Inferior parietal cortex (tissue), 1 donor: ENCODE measurements around the gene NFILZ.
A peak's percentile ranks its signal among the peaks of the same experiment; 100 is the strongest.

Source experiments
- DNase-seq: peaks from one replicate; pipeline ENCODE4 v3.0.0-alpha.2; 2016; ENCODE audit errors: extremely low spot score

NFILZ gene, protein sequence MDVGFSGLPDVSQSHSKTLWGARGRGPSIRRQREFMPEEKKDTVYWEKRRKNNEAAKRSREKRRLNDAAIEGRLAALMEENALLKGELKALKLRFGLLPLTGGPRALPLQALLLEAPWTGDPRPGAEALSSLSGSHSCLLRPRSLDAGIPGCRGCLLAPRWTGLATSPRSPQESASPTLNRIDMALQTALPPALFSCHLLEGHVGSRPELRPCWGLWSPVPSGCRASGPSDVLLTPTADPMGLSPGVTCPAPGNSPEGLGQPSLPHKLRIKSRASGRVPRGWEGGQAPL

DNA sequence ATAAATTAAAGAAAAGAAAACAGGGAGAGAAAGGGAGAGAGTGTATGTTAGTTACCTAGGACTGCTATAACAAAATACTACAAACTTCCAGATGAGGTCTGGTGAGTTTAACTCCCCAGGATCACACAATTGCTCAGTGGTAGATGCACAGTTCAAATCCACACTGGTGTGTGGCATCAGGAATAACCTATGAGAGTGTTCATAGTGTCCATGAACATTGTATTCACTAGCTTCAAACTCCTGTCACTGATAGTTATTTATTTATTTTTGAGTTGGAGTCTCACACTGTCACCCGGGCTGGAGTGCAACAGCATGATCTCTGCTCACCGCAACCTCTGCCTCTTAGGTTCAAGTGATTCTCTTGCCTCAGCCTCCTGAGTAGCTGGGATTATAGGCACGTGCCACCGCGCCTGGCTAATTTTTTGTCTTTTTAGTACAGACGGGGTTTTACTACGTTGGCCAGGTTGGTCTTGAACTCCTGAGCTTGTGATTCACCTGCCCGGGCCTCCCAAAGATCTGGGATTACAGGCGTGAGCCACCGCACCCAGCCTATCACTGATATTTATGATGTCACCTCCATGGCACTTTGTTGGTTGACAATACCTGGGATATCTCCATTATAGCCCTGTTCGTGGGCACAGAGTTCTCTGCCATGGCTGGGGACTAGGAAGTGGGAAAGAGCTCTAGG is at the start of gene NFILZ:
Gene NFILZ, plus strand, starts transcription at position 638 of the 688 bp plus-strand sequence. CDS start 46,133 bp downstream, outside the sequence.
- no peak for DNase-seq

DNA sequence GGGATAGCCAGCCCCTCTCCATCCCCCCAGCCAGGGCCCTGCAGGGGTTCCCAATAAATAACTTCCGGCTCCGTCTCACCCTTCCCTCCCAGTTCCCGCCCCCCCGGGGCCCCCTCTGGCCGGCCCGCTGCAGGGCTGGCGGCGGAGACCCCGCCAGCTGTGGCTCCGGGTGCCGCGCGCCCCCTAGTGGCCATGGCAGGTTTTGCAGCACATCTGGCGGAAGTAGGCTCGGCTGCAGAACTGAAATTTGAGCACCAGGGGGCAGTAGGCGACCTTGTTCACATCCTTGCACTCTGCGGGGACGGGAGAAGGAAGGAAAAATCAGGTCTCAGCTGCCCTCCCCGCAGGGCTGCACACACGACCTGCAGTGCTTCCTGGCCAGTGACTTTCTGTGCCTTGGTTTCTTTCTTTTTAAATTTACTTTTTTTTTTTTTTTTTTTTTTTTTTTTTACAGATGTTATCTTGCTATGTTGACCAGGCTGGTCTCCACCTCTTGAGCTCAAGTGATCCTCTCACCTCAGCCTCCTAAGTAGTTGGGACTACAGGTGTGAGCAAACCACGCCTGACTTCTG is 49.6 kb upstream of the NFILZ start:
- DNase-seq = peak; percentile 57

DNA sequence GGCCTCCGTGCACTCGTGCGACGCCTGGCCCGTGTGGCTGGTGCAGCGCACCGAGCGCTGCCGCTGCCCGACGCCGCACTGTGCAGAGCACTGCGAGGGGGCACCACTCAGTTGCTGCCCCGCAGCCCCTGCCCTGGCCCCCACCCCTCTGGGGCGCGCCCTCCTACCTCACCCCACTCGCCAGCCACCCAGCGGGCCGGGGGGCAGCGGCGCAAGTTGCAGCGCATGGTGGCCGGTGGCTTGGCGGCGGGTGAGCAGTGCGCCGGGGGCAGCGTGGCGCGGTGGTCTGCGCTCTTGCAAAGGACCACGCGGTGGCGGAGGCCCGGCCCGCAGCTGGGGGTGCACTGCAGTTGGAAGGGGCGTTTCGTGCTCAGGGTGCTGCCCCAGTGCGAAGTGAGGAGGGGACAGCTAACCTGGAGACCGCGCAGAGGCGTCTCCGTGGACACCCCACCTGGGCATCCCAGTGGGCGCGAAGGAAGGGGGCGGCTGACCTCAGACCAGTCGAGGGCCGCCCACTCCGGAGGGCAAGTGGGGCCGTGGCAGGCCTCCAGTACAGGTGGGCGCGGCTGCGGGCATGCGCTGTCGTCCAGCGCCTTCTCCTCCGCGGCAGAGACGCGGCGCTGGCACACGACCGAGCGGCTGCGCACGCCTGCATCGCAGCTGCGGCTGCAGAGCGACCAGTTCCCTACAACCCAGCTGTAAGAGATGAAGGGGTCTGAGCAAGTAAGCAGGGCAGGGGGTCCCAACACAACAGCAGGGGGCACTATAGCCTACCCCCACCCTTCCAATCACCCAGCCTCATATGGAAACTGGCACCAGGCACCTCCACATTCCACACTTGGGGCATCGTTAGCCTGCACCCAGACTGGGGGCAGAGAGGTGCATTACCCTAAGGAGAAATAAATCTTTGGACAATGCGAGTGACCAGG is 45.2 kb upstream of the NFILZ start:
- DNase-seq = no peak

DNA sequence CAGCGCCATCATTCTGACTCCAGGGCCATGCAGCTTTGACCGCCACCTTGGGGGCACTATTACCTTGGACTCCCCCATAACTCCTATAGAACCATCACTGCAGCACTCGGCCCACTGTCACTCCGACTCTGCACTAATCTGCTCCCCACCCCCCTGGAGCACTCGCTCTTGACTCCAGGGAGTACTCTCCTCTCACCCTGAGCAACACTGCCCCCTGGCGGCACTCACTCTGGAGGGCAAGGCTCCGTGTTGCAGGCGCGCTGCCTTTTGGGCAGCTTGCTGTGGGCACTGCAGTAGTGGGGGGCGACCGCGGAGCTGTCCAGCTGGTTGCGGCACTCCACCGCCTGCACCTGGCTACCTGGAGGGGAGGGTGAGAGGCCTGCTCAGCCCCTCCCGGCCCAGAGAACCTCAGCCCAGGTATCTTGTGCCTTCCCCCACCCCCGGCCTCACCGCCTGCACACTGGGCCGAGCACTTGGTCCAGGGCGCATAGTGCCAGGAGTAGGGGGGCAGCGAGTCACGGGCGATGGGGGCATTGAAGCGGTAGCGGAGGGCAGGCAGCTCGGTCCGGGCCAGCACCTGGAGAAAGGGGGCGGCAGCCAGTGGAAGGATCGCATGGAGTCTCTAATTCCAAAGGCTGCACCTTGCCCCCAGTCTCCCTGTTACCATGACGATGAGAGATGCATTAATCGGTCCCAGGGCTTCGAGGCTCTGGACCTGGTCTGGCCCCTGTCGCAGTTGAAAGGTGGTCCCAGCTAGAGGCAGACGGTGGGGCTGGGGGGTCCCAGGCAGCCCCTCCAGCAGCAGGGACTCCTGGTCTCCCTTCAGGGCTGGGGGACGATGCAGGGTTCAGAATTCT is 44.3 kb upstream of the NFILZ start:
- DNase-seq = no peak

DNA sequence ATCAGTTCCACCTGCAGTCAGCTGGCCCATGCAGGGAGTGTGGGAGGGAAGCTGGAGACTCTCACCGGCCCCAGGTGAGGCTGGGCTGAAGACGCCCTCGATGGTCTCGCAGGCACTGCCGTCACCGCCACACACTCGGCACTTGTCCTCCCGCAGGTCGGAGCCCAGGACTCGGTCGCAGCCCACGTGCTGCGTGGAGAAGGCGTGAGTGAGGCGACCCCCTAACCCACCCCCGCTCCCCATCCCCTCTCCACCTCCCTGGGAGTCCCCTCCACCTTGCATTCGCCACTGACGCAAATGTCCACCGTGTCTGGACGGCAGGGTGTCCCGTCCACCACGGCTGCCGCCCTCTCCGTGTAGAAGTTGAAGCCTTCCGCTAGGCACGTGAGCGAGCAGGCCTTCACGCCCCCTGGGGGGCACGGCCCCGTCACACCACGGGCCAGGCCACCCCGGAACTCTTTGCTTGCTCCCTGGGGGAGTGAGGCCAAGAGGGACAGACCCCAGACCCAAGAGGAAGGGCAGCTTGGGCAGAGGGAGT is 41.2 kb upstream of the NFILZ start:
- no peak for DNase-seq

DNA sequence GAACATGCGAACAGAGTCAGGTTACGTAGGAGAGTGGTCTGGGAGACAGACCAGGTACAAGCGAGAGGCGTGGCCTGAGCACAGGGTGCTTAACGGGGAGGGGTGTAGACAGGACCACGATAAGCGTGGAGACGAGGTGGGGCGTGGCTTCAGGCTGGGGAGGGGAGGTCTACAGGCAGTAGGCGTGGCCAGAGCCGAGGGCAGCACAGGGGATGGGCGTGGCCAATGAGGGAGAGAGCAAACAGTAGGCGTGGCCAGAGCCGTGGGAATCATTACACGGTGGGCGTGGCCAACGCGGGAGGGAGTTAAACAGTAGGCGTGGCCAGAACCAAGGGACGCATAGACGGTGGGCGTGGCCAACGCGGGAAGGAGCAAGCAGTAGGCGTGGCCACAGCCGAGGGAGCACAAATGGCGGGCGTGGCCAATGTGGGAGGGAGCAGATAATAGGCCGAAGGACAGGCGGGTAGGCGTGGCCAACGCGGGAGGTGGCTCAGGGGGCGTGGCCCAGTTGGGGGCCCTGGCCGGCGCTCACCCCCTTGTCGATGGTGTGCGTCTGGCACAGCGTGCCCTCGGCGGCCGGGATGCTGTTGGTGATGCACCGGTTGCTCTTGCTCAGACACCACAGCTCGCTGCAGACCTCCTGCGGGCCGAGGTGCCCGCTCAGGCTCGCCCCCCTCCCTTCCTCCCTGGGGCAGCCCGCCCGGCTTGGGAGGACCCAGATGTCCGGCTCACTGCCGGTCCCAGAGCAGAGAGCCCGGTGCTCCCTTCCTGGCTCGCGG is 38.0 kb upstream of the NFILZ start:
- peak; percentile 83 for DNase-seq

DNA sequence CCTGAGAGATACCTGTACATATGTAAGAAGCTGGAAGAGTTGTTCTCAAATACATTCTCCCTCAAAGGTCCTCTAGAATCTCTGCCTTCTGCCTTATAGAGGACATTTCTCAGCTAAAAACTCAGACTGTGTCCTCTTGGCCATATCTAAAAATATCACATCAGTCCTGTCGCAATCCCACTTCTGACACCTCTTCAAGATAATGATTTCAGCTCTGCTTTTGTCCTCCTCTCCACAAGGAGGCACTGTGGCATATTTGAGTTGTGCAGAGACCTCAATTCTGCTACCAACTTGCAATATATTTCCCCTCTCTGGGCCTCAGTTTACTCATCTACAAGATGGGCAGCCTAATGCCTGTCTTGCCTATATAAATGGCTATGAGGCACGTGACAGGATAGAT is 36.5 kb upstream of the NFILZ start:
- no peak for DNase-seq

DNA sequence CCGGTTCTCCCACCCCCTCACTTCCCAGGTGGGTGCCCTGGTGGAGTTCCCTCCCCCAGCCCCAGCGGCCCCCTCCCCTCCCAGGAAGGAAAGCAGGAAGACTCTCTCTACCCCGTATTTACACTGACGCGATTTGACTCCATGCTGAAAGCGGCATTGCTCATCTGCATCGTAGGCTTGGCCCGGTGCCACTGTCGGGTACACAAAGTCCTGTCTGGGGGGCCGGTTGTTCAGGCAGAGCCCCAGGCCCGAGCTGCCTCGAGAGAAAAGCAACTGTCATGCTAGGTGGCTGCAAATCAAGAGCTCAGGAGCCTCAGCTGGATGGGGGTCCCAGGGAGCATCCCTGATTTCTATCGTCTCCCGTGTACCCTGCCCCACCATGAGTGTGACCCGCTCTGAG is 34.8 kb upstream of the NFILZ start:
- DNase-seq = no peak

DNA sequence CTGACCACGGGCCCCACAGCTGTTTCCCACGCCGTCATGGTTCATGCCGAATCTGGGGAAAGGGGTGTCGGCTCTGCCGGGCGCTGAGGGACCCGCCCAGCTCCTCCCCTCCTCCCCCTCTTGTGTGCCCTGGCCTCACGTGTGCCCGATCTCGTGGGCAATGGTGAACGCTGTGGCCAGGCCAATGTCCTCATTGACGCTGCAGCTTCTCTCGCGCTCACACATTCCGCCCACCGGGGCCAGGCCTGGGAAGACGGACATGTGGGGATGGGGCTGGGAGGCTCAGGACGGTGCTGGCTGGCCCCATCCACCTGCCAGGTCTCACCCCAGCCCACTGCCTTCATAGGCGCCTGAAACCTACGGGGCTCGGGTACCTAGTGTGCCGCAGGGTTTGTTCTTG is 34.3 kb upstream of the NFILZ start:
- no peak for DNase-seq

DNA sequence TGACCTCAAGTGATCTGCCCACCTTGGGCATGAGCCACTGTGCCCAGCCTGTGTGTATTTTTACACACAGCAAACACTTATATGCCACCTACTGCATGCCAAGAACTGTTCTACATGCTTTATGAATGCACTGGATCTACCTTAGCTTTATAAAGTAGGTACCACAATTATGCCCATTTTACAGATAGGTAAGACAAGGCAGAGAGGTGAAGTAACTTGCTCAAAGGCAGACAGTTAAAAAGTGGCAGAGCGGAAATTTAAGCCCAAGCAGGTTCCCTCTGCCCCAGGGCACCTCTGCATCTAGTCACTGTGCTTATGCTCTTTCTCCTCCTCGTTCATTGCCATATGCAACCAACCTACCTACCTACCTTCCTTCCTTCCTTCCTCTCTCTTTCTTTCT is 30.4 kb upstream of the NFILZ start:
- no peak for DNase-seq

DNA sequence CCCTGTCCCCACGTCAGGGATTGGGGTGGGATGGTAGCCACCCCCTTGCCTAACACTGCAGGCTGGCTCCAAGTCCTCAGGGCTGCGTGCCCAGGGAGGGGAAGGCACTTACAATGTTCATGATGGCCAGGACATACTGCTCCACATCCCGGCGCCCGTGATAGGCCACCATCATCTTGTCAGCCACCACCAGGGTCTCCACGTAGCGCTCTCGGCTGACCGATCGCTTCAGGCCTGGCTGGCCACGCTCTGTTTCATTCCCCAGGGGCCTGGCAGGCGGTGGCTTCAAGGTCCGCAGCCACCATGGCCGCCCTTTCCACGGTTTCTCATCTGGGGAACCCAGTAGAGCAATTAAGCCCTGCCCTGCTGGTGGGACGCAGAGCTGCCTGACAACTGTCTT is 29.6 kb upstream of the NFILZ start:
- DNase-seq = no peak

DNA sequence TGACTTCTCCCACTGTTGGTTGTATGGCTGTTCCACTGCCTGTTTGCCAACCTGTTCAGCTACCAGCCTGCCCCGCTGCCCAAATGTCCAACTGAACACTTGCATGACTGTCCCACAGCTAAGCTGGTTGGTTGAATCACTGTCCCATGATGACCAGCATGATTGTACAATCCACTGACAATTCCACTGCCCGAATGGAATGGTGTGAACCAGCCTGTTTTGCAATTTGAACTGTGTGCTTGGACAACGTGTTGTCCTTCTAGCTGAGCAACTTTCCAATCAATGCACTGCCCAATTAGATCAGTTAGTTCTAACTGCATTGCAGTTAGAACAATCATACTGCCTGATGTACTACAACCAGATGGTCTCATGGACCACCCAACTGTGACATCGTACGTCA is 28.6 kb upstream of the NFILZ start:
- DNase-seq = no peak

DNA sequence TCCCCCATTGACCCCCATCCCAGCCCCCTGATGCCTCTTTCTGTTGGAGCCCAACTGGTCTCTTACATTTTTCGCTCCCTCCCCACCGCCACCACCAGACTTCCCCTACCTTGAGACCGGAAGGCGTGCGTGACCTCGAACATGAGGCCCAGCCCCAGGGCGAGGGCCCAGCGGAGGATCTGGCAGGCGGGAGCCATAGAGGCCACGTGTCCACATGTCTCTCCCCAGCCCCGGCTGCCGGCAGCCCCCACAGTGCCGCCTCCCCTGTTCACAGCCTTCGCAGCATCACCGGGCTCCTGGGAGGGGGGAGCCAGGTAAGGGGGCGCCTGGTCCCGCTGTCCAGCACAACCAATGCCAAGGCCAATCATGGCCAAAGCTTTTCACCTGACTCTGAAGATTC is 24.9 kb upstream of the NFILZ start:
- no peak for DNase-seq

DNA sequence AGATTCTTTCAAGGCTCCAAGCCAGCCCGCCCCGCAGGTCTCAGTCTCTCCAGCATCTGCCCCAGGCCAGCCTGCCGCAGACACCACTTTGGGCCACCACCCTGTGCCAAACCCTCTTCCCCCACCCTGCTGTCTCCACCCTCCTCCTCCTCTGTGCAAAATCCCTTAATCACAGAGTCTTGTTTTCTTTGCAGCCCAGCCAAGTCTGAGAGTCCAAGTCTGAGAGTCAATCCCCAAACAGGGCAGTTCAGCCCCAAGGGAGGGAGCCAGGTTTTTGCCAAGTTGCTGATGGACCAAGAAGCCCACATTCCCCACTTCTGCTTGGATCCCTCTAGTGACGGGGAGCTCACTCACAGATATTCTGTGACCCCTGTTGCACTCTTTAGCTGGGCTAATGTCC is 23.0 kb upstream of the NFILZ start:
- no peak for DNase-seq

DNA sequence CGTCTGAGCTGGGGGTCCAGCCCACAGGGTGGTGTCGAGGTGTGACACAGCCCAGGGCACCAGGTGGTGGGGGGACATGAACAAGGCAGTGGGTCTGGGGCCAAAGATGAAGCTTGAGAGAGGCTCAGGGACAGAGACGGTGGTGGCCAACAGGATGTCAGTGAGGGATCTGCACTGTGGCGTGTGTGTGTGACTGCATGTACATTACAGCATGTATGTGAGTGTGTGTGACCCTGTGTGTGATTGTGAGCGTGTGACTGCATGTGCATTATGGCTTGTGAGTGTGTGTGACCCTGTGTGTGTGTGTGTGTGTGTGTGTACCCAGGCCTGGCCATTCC is 21.5 kb upstream of the NFILZ start:
- no peak for DNase-seq

DNA sequence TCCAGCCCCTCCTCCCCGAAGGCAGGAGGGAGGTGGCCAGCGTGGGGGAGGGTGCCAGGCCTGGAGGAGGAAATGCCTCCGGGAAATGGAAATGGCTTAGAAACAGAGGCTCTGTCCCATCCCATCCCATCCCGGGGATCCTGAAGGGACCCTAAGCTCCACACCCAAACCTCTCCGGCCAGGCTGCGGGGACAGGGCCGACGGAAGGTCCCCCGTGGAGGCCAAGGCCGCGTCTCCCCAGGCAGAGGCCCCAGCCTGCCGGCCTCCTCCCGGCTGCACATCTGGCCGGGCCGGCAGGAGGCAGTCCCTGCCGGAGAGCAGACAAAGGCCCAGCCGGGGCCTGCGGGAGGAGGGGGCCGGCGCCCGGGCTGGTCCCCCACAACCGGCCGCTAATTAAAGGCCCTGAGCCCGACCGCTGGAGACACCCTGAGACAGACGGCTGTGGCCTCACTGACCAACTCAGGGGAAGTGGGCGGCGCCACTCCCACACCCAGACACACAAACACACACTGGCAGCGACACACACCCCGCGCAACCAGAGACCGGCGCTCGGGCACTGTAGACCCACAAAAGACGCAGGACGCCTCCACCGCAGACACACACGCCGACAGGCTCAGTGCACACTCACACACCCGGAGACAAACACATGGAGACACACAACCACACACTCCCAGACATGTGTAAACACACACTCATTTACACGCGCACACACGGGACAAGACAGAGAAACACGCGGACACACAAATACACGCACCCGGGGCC is 21.0 kb upstream of the NFILZ start:
- DNase-seq = peak; percentile 22

DNA sequence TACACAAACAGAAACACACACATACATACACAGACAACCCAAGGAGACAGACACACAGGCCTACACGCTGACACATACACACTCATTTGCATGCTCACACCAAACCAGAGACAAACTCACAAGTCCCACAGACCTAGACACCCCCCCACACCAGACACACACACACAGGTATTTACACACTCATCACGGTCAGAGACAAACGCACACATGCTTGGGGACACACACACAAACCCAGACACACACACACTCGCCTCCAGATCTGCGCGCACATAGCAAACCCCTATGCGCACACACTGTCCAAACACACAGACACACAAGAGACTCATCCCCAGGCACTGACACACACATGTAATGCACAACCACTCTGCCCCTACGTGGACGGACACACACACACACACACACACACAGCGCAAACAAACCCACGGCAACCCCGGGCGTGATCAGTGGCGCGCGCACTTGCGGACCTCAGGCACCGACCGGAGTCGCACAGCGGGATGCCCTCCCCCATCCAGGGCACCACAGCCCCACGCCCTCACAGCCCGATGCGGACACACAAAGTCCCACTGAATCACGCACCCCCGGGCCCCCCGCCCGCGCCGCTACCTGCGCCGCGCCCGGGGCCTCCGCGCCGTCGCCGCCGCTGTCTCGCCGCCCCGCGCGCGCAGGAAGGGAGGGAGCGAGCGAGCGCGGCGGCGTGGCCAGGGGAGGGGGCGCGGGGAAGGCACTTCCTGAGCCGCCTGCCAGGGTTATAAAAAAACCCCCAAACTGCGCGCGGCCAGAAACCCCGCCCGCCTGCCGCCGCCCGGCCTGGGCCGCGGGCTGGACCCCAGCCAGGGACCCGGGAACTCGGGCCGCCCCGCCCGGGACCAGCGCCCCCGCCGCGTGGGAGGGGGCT is 20.1 kb upstream of the NFILZ start, which contains the start of gene ADAMTS10:
Gene ADAMTS10, minus strand, starts transcription at position 675 of the 895 bp plus-strand sequence. CDS start 5,005 bp downstream, outside the sequence.
- no peak for DNase-seq

DNA sequence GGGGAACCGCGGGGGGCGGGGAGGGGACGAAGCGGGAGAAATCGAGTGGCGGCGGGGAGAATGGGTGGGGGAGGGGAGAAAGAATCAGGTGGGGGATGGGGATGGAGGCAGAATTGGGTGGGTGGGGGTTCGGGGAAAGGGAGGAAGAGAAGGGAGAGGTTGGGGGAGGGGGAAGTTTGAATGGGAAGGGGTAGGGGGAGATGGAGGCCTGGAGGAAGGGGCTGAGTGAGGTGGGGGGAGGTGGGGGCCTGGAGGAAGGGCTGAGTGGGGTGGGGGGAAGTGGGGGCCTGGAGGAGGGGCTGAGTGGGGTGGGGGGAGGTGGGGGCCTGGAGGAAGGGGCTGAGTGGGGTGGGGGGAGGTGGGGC is 19.5 kb upstream of the NFILZ start:
- no peak for DNase-seq
